B cell (primary cell): ENCODE results near the gene PTPRN2. TPM values are rescaled to one million over a fixed set of nuclear protein-coding genes. Genes with fewer than 3 reads are reported as not detected.

Experiments used
- ATAC-seq: fragments of 200-7000 bp; cut with Tn5 transposase; one replicate; pipeline ENCODE4 v1.10.0; 2021; ENCODE audit warnings: low read depth, mild to moderate bottlenecking, moderate number of reproducible peaks, moderate library complexity
- CTCF ChIA-PET: fragments of 350-600 bp; sonication (Branson Sonifier 250); formaldehyde crosslinking; loops from one replicate; lab custom pipeline; 2021; ENCODE audit warnings: antibody characterized with exemption, inconsistent platforms; lab: Charles Lee
- POLR2A ChIA-PET: fragments of 350-600 bp; sonication (Branson Sonifier 250); formaldehyde crosslinking; loops from one replicate; lab custom pipeline; 2021; ENCODE audit warnings: antibody characterized with exemption; lab: Charles Lee
- DNase-seq: peaks from one replicate; pipeline ENCODE4 v3.0.0; 2013
- H2AFZ ChIP-seq: 2 replicates; pipeline ENCODE4 v1.6.1; 2012; ENCODE audit warnings: mild to moderate bottlenecking, low read depth, low read length; ENCODE audit not compliant: insufficient read depth, poor library complexity, severe bottlenecking
- H3K27ac ChIP-seq, 2 donors: 1 replicate in 1 of 2; 2 replicates in 1 of 2; pipeline ENCODE4 v1.5.1; 2012 to 2013; ENCODE audit warnings: low read length in 2 of 2, mild to moderate bottlenecking in 2 of 2, moderate library complexity in 1 of 2
- H3K27me3 ChIP-seq, 4 experiments: fragments of 200-600 bp in 1 of 4; sonication (generic) in 1 of 4; replicated peaks in 1 of 4; 1 replicate in 2 of 4; 2 replicates in 2 of 4; pipeline versions ENCODE4 v1.6.1 to v1.7.0; 2013 to 2016; ENCODE audit warnings: low read length in 3 of 4, mild to moderate bottlenecking in 2 of 4, mixed read lengths in 1 of 4, moderate library complexity in 1 of 4; ENCODE audit not compliant: insufficient read depth in 4 of 4, control insufficient read depth in 3 of 4; ENCODE audit errors: control extremely low read depth in 1 of 4
- H3K36me3 ChIP-seq, 2 experiments: replicated peaks in 1 of 2; 1 replicate in 1 of 2; 2 replicates in 1 of 2; pipeline versions ENCODE4 v1.6.1 to v1.7.1; 2013; ENCODE audit warnings: low read length in 1 of 2; ENCODE audit not compliant: insufficient read depth in 2 of 2, control insufficient read depth in 1 of 2; ENCODE audit errors: control extremely low read depth in 1 of 2, extremely low read depth in 1 of 2
- H3K4me1 ChIP-seq, 2 donors: fragments of 200-600 bp in 1 of 2; sonication (generic) in 1 of 2; 1 replicate in 1 of 2; 2 replicates in 1 of 2; pipeline versions ENCODE4 v1.5.1 to v1.6.1; 2013 to 2017; ENCODE audit warnings: low read length in 2 of 2; ENCODE audit not compliant: control insufficient read depth in 2 of 2, insufficient read depth in 2 of 2
- H3K4me2 ChIP-seq: replicated peaks from 2 replicates; pipeline ENCODE3; 2012; ENCODE audit warnings: mild to moderate bottlenecking, low read depth, low read length; ENCODE audit not compliant: poor library complexity, severe bottlenecking
- H3K4me3 ChIP-seq, 5 experiments: fragments of 200-600 bp in 1 of 5; sonication (generic) in 1 of 5; 1 replicate in 3 of 5; 2 replicates in 2 of 5; pipeline versions ENCODE4 v1.5.1 to v1.7.0; 2011 to 2016; ENCODE audit warnings: low read length in 4 of 5, mild to moderate bottlenecking in 4 of 5, low read depth in 2 of 5, control low read depth in 1 of 5, moderate library complexity in 1 of 5; ENCODE audit not compliant: insufficient read depth in 1 of 5; ENCODE audit errors: control extremely low read depth in 1 of 5, extremely low read depth in 1 of 5
- H3K79me2 ChIP-seq: fragments of 200-600 bp; sonication (generic); one replicate; pipeline ENCODE4 v1.6.0; 2016; ENCODE audit warnings: low read length; ENCODE audit not compliant: control insufficient read depth, insufficient read depth
- H3K9ac ChIP-seq: fragments of 200-600 bp; sonication (generic); 2 replicates; pipeline ENCODE4 v1.6.1; 2017; ENCODE audit warnings: mild to moderate bottlenecking, low read length, moderate library complexity
- H3K9me3 ChIP-seq, 3 donors: one replicate each; pipeline versions ENCODE4 v1.6.1 to v1.7.1; 2013; ENCODE audit warnings: low read length in 2 of 3; ENCODE audit not compliant: control insufficient read depth in 2 of 3, insufficient read depth in 1 of 3; ENCODE audit errors: control extremely low read depth in 1 of 3
- H4K20me1 ChIP-seq: 2 replicates; pipeline ENCODE4 v1.6.0; 2012; ENCODE audit warnings: mild to moderate bottlenecking, low read length; ENCODE audit not compliant: insufficient read depth, control insufficient read depth, poor library complexity, severe bottlenecking
- H3K27ac Mint-ChIP-seq: one replicate; pipeline ENCODE4 v1.8.0; 2021; ENCODE audit warnings: mixed read lengths
- H3K27me3 Mint-ChIP-seq: one replicate; pipeline ENCODE4 v1.8.0; 2021; ENCODE audit warnings: mixed read lengths
- H3K4me1 Mint-ChIP-seq: one replicate; pipeline ENCODE4 v1.8.0; 2021; ENCODE audit warnings: mixed read lengths
- H3K4me3 Mint-ChIP-seq: one replicate; pipeline ENCODE4 v1.8.0; 2021; ENCODE audit warnings: mixed read lengths
- H3K9me3 Mint-ChIP-seq: one replicate; pipeline ENCODE4 v1.8.0; 2022; ENCODE audit warnings: mixed read lengths; ENCODE audit not compliant: insufficient read depth
- EZH2 ChIP-seq: IDR thresholded peaks from 2 replicates; pipeline ENCODE4 v1.6.1; 2012; ENCODE audit warnings: borderline replicate concordance, low read depth, mild to moderate bottlenecking, moderate library complexity, low read length; ENCODE audit not compliant: insufficient read depth, poor library complexity, severe bottlenecking
- WGBS: methylation state at CpG from one replicate; pipeline ENCODE4 v1.1.5; 2013; ENCODE audit warnings: missing lambda C conversion rate; ENCODE audit not compliant: insufficient coverage; 5-methylcytosine and 5-hydroxymethylcytosine counted together
- intact Hi-C: fragments of 100-400 bp; cut with micrococcal nuclease; formaldehyde crosslinking; loops from one replicate; pipeline ENCODE4 v1.10.0; 2022
- polyA plus RNA-seq: library from polyadenylated mRNA; depleted of rRNA; stranded (reverse); fragments of >200 nt; gene quantifications from 2 replicates; pipeline ENCODE4 v1.2.3, GENCODE V29; 2012
- total RNA-seq, 2 donors: library from RNA; stranded (reverse); fragments of 120-200 nt in 1 of 2; gene quantifications; 1 replicate in 1 of 2; 2 replicates in 1 of 2; pipeline versions ENCODE4 v1.2.3 to v1.2.4, GENCODE V29; 2013 to 2022
- TF ChIP-seq, protein P1 (sequence below): fragments of 200-600 bp; IDR thresholded peaks from one replicate; pipeline ENCODE4 v1.8.0; 2022; ENCODE audit warnings: antibody characterized with exemption, mild to moderate bottlenecking

The PTPRN2 gene
- total and polyA plus RNA-seq, 2 donors (not counting 1 experiment from before 2014, with no cell fraction given) = 2.0 to 5.0 TPM

DNA sequence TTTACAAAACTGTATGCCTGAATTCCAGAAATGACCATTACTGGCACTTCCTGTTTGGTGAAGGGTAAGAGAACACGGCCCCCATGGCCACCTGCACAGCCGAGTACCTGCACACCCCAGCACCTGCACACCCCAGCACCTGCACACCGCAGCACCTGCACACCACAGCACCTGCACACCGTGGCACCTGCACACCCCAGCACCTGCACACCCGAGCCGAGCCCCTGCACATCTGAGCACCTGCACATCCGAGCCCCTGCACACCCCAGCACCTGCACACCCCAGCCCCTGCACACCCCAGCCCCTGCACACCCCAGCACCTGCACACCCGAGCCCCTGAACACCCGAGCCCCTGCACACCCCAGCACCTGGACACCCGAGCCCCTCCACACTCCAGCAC is 1007.3 kb downstream of the PTPRN2 start:
- CTCF ChIA-PET = no interaction called here
- Mint-ChIP-seq H3K4me3 (no peak overlapping the region), H3K4me1 (peaks cover 6% of the 10 kb centered on the region), H3K27me3 (peaks cover 22% of the 10 kb centered on the region), H3K9me3 (no peaks in the 10 kb centered on the region), H3K27ac (no peak overlapping the region)
- Histone ChIP-seq H2AFZ (no peak overlapping the region), H3K27me3 (peaks cover 0 to 3% (median under 1%) of the 10 kb centered on the region in 4 experiments), H3K9me3 (peaks cover 0 to 16% (median 0%) of the 10 kb centered on the region in 3 donors), H3K4me3 (no peak overlapping the region), H3K4me1 (no peaks in the 10 kb centered on the region), H3K79me2 (no peaks in the 10 kb centered on the region), H3K9ac (no peak overlapping the region), H4K20me1 (no peaks in the 10 kb centered on the region), H3K27ac (no peak overlapping the region), H3K4me2 (no peak overlapping the region), H3K36me3 (no peaks in the 10 kb centered on the region)
- ATAC-seq (no peak), DNase-seq (no peak)
- intact Hi-C loops = no loop called here
- POLR2A ChIA-PET = no interaction called here
- WGBS = 71% methylated on average over 7 of the region's 10 CpGs
- TF ChIP-seq, protein P1, sequence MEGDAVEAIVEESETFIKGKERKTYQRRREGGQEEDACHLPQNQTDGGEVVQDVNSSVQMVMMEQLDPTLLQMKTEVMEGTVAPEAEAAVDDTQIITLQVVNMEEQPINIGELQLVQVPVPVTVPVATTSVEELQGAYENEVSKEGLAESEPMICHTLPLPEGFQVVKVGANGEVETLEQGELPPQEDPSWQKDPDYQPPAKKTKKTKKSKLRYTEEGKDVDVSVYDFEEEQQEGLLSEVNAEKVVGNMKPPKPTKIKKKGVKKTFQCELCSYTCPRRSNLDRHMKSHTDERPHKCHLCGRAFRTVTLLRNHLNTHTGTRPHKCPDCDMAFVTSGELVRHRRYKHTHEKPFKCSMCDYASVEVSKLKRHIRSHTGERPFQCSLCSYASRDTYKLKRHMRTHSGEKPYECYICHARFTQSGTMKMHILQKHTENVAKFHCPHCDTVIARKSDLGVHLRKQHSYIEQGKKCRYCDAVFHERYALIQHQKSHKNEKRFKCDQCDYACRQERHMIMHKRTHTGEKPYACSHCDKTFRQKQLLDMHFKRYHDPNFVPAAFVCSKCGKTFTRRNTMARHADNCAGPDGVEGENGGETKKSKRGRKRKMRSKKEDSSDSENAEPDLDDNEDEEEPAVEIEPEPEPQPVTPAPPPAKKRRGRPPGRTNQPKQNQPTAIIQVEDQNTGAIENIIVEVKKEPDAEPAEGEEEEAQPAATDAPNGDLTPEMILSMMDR = no peak
- no peak for TF ChIP-seq EZH2

DNA sequence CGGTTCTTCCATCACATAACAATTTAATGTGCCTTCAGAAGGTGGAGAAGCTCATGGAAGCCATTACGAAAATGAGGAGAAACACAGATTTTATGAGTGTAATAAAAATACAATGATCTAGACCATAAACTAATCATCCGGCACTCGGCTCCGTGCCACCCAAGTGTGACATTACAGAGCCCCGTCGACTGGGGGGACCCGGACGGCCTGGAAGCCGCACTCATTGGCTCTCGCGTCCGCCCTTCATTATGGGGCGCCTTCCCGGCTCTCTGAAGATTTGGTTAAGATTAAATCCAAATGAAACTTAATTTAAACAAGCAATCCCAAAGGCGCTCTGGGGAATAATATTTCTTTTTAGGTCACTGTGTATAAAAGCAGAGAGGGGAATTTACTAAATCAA is 1008.2 kb downstream of the PTPRN2 start:
- H3K4me3 Mint-ChIP-seq = no peak overlapping the region
- DNase-seq (no peak), ATAC-seq (no peak)
- H3K9me3 ChIP-seq = peaks cover 0 to 13% (median 0%) of the 10 kb centered on the region in 3 donors
- H3K9me3 Mint-ChIP-seq = no peaks in the 10 kb centered on the region
- no peaks in the 10 kb centered on the region for H4K20me1 ChIP-seq
- no peaks in the 10 kb centered on the region for H3K4me1 ChIP-seq
- H2AFZ ChIP-seq = no peak overlapping the region
- no peak overlapping the region for H3K9ac ChIP-seq
- no peak for TF ChIP-seq EZH2
- TF ChIP-seq, protein P1 = no peak
- H3K27ac Mint-ChIP-seq = no peak overlapping the region
- no peak overlapping the region for H3K4me3 ChIP-seq
- no peaks in the 10 kb centered on the region for H3K79me2 ChIP-seq
- H3K4me1 Mint-ChIP-seq = peaks cover 6% of the 10 kb centered on the region
- H3K4me2 ChIP-seq = no peak overlapping the region
- H3K27me3 Mint-ChIP-seq = peaks cover 15% of the 10 kb centered on the region
- intact Hi-C loops = no loop called here
- no peak overlapping the region for H3K27ac ChIP-seq
- CTCF ChIA-PET = no interaction called here
- no peaks in the 10 kb centered on the region for H3K27me3 ChIP-seq
- POLR2A ChIA-PET = no interaction called here
- H3K36me3 ChIP-seq = no peaks in the 10 kb centered on the region
- 95% methylated on average over 9 of the region's 16 CpGs for WGBS
